Fibroblast of pulmonary artery (primary cell): ENCODE measurements around the gene PDE6A.

Source experiments
- DNase-seq: peaks from one replicate; pipeline ENCODE4 v3.0.0-alpha.2; 2010; ENCODE audit warnings: low read depth
- H3K4me3 ChIP-seq: replicated peaks from 2 replicates; pipeline ENCODE4 v1.5.1; 2011; ENCODE audit warnings: low read depth, mild to moderate bottlenecking, control low read depth, low read length, moderate library complexity
- TF ChIP-seq, protein P1 (sequence below): IDR thresholded peaks from 2 replicates; pipeline ENCODE4 v1.5.1; 2011; ENCODE audit warnings: mild to moderate bottlenecking, control low read depth, low read length, inconsistent platforms; ENCODE audit errors: missing control alignments

Gene PDE6A

DNA sequence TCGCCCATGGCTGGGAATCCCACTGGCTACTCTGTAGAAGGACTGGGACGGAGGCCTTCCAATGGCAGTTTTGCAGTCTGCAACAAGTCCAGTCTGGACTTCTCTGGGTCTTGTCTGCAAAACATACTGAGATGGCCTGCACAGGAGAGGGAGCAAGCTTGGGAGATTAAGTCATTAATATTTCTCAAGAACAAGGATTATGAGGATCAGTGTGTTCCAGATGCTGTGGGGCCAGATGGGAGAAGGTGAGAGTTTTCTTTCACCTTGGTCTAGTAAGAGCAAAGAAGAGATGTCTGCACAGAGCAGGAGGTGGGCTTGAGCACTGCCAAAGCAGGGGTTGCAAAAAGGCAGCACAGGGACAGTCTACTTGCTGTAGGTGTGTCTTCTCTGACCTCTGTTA, at the start of gene PDE6A:
Gene PDE6A (minus strand): TSS at position 128 of the 400 bp plus-strand sequence. CDS start 120 bp downstream, at position 8.
- no peak within 1 kb of the TSS for H3K4me3 ChIP-seq
- TF ChIP-seq, protein P1, sequence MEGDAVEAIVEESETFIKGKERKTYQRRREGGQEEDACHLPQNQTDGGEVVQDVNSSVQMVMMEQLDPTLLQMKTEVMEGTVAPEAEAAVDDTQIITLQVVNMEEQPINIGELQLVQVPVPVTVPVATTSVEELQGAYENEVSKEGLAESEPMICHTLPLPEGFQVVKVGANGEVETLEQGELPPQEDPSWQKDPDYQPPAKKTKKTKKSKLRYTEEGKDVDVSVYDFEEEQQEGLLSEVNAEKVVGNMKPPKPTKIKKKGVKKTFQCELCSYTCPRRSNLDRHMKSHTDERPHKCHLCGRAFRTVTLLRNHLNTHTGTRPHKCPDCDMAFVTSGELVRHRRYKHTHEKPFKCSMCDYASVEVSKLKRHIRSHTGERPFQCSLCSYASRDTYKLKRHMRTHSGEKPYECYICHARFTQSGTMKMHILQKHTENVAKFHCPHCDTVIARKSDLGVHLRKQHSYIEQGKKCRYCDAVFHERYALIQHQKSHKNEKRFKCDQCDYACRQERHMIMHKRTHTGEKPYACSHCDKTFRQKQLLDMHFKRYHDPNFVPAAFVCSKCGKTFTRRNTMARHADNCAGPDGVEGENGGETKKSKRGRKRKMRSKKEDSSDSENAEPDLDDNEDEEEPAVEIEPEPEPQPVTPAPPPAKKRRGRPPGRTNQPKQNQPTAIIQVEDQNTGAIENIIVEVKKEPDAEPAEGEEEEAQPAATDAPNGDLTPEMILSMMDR = no peak
- DNase-seq = no peak

DNA sequence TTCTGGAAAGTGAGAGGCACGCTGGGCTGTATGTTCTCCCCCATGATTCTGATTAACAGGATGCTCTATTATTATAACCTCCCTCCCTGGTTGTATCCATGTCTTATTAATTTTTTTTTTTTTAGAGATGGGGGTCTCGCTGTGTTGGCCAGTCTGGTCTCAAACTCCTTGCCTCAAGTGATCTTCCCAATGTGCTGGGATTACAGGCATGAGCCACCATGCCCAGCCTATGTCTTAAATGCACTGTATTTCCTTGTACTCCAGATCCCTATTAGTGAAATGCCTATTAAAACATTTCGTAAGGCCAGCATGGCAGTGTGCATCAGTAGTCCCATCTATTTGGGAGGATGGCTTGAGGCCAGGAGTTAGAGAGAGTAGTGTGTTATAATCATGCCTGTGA, 48.9 kb upstream of the PDE6A start:
- TF ChIP-seq, protein P1 = no peak
- no peak for DNase-seq
- H3K4me3 ChIP-seq = no peak overlapping the region

DNA sequence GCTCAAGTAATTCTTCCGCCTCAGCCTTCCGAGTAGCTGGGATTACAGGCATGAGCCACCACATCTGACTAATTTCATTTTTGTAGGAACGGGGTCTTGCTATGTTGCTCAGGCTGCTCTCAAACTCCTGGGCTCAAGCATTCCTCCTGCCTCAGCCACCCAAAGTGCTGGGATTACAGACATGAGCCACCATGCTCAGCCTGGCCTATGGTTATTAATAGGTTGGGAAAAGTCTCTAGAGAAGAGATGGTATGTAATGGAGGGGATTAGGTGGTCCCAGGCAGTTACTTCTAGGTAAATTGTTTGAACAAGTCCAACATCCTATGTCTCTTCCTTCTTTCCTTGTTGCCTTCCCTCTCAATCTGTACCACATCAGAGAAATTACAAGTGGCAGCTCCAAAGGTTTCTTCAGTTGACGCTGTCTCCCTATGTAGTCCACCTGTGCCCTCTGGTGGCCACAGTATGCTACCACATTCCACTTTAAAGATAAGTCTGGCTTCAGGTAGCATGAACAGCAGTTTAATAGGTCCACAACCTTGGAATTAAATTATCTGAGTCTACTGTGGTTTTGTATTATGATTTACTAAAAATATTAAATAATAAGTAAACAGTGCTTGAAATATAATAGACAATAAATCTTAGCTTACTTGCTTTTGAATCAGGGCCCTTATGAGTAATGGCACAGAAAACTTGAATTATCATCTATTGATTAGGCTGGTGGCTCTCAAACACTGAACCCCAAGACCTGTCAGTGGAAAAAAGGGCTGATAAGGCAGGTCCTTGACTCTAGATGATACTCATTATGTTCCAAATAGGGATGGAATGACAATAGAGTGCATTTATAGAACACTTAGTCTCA, 46.2 kb upstream of the PDE6A start:
- no peak overlapping the region for H3K4me3 ChIP-seq
- peak; percentile 85 for DNase-seq
- TF ChIP-seq, protein P1 = peak; percentile 96

DNA sequence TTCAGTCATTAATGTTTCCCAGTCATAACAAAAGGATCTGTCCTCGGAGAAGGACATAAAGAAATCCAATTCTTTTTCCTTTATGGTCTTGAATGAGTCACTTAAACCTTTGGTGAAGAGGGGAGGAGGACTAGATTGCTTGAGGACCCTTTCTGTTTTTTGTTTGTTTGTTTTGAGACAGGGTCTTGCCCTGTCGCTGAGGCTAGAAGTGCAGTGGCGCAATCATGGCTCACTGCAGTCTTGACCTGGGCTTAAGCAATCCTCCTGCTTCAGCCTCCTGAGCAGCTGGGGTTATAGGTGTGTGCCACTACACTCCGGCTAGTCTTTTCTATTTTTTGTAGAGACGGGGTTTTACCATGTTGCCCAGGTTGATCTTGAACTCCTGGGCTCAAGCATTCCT, 43.5 kb upstream of the PDE6A start:
- TF ChIP-seq, protein P1 = no peak
- DNase-seq = no peak
- no peak overlapping the region for H3K4me3 ChIP-seq

DNA sequence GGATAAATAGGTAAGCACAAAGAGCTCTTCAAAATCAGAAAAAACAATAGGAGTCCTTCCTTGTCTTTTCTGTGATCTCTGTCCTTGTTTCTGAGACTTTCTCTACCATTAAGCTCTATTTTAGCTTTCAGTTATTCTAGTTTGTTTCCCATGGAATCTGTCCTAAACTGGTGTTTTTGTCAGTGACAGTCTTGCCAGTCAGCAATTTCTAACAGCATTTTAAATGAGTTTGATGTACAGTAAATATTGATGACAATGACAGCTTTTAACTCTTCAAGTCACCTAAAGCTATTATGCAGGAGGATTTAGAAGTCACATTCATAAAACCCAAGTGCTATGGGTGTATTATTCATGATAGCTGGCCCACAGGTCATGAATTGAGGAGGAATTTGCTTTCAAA, 37.9 kb upstream of the PDE6A start:
- TF ChIP-seq, protein P1 = no peak

DNA sequence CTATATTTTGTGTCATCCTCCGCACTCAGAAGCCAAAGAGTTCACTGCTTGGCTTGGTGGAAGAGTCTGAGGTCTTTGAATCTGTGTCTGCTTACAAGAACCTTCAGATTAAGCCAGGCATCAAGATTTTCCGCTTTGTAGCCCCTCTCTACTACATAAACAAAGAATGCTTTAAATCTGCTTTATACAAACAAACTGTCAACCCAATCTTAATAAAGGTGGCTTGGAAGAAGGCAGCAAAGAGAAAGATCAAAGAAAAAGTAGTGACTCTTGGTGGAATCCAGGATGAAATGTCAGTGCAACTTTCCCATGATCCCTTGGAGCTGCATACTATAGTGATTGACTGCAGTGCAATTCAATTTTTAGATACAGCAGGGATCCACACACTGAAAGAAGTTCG, 36.6 kb upstream of the PDE6A start:
- H3K4me3 ChIP-seq = no peak overlapping the region
- DNase-seq = no peak
- TF ChIP-seq, protein P1 = no peak

More for the DNA sequence above, 37.9 kb upstream of the PDE6A start:
- DNase-seq = no peak
- H3K4me3 ChIP-seq = no peak overlapping the region

DNA sequence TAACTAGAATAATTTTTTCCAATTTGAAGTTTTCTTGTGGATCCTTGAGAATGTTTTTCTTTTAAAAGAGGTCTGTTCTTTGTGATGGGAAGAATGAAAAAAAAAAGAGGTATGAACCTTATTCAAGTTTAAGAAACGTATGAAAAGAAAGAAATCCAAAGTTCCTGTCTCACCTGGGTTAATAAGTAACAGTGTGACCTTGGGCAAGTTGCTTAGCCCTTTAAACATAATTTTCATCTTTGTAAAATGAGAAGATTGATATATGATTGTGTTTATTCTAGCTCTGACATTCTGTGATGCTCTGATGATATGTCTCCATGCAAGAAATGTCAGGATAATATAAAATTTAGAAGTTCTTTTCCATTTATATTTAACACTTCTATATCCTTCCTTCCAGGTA, 35.3 kb upstream of the PDE6A start:
- no peak for DNase-seq
- TF ChIP-seq, protein P1 = no peak
- H3K4me3 ChIP-seq = no peak overlapping the region
